GM21423 (cell line): ENCODE data around the gene QDPR.
"Not testable (repeated sequence)": the region's sequence is repeated elsewhere in the genome, so short reads cannot be mapped to it uniquely, and the experiment has no call there.

Experiments used
- ATAC-seq: cut with Tn5 transposase; IDR thresholded peaks from one replicate; pipeline ENCODE4 v1.9.1; 2021; ENCODE audit warnings: mild to moderate bottlenecking, moderate library complexity; ENCODE audit not compliant: unreplicated experiment

The QDPR gene

DNA sequence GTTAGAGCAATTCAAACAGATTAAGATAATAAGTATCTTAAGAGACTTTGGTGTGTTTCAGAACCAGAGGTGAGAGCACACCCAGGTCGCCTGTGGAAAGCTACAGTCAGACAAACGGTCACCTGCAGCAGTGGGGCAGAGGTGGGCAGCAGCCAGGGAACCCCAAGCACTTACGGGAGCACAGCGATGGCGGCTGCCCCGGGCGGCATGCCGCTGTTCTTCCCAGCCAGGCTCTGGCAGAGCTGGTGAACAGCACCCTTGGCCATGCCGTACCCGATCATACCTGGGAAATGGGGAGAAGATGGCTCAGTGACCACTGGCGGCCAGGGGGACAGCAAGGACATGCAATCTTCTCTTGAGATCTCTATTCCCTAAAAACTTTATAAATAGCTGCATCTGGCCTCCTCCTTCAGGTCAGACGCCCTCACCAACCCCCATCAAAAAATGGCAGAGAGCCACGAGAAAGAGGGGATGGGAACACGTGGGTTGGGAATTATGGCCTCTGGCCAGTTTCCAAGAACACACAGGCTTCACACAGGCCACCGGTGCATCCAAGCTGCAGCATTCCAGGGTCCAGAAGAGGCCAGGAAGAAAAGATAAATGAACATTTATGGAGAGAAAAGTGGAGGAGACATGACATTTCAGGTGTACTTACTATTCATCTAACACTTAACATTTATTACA, 19.7 kb downstream of the QDPR start:
- ATAC-seq: no peak

DNA sequence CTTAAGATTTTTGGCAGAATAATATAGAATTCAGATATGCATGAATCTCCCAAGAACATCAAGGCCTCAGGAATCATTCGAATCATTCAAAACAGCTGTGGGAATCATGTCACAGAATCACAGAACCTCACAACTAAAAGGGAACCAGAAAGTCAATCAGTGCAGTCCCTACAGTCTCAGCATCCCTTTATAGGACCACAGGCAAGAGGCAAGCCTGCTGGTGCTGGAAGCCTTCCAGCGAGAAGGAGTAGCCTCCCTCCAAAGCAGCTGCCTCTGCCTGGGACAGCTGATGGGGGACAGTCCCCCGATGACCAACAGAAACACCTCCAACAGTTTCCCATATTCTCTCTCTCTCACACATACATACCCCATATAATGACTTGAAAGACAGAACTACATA, 20.7 kb downstream of the QDPR start:
- no peak for ATAC-seq

DNA sequence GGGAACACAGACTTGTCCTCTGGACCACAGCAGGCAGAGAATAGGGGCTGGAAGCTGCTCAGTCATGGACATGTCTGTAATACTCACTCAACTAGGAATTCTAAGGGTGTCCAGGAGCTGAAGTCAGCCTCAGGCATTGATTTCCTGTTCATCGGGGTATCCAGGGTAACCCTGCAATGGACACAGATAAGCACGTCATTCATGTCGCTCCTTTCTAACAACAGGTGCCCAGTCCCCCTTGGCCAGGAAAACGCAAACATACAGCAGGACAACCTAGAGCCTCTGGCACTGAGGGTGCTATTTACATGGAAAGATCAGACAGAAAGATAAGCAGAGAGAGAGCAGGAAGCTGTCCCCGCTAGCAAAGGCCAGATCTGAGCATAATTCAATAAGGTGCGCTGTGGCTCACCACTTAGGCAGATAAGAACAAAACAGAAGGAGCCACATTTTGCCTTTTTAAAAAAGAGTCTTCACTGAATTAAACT, 21.3 kb downstream of the QDPR start:
- no peak for ATAC-seq

DNA sequence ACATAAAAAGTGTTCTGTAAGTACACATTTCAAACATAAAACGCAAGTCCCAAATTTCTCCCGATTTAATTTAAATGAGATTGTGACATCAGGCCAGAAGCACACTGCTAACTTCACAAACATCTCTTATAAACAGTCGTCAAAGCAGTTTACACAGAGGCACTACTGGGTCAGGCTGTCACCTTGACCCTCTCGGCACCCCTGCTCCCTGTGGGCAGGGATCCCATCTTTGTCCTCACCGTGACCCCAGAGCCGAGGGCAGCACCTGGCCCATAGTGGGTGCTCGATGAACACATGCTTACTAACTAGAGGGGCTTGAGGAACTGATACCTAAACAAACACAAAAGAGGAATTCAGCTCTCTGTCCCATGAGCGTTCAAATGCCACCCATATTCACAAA, 22.2 kb downstream of the QDPR start:
- no peak for ATAC-seq

DNA sequence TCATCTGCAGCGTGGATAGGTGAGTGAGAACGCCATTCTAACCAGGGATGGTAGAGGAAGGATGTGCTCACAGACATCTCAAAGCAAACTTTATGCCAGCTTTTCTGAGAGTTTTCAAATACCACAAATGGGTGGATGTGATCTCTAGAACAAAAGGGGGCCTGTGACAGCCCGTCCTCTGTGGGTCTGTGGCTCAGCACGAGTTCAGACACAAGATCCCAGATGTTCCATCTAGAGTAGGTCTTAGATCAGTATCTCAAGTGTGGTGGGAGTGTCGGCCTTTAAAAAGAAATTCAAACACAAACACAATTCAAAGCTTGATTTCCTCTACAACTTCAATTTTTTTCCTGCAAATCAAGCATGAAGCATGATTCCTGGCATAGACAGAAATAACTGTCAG, 22.8 kb downstream of the QDPR start:
- no peak for ATAC-seq

DNA sequence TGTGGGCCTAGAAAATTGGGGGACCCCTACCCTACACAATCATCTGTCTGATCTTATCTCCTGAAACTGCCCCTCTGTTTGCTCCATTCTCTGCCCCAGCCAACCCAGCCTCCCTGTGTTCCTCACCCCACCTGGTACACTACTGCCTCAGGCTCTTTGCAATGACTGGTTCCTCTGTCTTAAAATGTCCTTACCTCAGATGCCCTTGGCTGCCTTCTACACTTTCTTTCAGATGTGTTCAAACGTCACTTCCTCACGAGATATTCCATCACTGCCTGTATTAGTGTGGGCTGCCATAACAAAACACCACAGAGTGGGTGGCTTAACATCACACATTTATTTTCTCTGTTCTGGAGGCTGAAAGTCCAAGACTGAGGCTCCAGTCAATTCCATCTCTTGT, 29.2 kb downstream of the QDPR start:
- no peak for ATAC-seq

DNA sequence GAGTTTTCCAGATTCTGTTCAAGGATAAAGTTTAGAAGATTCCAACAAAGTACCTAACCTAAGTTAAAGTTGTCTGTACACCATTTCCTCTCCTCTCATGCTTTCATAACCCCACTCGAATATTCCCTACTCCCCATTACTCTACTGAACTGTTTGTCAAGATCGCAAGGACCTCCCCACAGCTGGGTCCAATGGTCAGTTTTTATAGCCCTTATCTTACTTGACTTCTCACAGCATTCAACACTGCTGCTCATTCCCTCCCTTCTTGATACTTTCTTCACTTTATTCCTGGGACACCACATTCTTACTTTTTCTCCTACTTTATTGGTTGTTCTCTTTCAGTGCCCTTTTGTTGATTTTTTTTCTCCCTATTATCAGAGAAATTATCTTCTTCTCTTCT, 30.9 kb downstream of the QDPR start:
- ATAC-seq: no peak

DNA sequence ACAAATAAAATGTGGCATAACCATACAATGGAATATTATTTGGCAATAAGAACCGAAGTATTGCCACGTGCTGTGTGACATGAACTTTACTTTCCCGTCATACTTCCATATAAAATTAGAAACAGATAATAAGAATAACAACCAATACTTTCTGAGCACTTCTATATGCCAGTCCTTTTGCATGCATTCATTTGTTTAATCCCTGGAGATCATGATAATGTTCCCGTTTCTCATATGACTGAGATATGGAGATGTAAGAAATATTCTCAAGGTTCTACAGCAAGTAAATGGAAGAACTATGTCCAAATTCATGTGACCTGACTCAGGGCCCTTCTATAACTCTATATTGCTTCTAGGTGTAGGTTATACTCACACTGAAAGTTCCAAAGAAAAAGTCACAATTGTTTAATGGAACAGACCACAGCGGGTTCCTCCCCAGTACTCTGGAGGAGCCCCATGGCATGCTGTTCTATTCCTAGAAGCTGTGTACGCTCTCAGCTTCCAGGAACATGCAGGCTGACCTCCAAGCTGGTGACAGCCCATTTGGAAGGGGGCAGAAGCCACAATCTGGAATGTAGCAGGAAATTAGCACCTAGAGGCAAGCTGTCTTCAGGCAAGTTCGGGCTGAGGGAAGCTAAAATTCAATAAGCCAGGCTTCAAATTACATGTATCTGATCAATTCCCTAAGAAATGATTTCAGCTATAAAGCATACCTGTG, 31.5 kb downstream of the QDPR start:
- no peak for ATAC-seq

DNA sequence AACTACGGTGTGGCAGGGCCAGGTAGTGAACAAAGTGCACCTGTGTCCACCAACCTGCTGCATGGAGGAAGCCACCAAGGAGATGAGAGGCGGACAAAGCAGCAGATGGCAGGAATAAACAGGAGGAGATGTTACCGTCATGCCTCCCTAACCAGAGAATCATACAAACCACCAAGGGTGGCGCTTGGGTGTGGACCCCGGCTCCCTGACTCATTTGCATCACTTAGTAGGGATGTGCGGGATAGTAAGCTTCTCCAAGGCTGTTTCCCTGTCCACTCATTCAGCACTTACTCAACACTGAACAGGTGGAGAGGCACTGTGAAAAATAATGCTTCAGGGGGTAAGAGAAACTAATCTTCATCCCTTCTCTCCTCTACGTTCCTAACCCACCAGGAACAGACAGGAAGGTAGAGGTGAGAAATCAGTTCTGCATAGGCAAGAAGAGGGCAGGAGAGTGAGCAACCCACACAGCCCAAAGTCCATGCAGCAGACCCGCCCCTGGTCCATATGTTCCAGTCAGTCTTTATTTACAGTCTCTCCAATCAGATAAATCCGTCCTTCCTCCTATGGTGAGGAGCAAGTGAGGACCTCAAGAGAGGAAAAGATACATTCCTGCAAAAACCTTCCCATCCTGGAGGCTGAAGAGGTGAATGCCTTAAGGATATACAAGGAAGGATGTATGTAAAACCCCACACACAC, 34.0 kb downstream of the QDPR start:
- no peak for ATAC-seq

DNA sequence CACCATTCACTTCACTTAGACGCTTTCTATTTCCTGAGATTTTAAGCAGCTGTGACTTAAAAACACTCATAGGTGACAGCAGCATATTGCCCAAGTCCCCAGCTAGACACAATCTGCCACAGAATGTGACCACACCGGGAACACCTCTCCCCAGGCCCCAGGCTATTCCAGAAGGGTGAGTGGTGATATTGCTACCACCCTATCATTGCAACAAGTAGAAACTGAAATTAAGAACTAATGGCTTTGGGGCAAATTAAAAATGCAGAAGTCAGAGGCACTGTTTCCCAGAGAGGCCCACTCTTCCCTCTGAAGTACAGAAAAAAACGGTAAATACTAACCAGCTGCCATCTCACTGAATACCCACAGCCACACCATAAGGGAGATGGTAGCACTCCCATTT, 35.0 kb downstream of the QDPR start:
- no peak for ATAC-seq

DNA sequence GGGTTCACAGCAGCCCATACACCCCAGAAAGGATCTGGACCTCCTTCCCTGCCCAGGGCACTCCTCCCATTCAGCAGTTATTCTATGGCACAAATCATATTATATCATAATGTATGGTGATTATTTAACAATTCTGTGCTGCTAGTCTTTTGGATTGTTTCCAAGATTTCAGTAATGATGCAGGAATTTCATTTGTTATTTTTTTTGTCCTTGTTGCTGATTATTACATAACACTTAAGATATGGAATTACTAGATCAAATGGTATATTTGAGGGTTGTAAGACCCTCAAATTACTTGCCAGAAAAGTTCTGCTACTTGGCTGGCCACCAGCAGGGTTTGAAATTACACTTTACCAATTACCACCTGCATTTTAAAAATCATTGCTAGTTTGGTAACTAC, 36.4 kb downstream of the QDPR start:
- ATAC-seq: no peak

DNA sequence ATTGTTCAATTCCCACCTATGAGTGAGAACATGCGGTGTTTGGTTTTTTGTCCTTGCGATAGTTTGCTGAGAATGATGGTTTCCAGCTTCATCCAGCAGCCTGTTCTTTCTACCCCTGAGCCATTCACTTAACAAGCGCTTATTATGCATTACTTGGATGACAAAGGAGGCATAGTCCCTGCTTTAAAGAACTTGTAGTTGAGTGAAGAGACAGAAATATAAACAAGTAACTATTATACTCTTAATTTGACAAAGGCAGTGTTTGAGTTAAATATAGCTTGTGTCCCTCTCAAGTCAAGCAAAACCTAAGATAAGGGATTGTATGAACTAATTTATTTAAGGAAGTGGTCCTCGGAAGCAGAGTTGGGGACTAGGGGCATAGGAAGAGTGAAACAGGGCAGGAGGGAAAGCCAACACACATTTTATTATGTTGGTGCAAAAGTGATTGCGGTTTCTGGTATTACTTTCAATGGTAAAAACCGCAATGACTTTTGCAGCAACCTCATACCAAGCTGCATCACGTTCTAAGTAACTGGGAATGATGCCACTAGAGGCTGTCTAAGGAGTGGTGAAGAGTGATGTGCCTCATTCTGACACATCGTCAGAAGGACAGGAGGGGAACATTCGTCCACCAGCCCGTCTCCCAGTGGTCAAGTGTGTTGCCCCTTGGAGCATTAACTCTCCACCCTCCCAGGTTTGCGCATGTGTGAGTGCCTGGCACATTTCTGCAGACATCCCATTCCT, 41.8 kb downstream of the QDPR start:
- ATAC-seq: no peak

DNA sequence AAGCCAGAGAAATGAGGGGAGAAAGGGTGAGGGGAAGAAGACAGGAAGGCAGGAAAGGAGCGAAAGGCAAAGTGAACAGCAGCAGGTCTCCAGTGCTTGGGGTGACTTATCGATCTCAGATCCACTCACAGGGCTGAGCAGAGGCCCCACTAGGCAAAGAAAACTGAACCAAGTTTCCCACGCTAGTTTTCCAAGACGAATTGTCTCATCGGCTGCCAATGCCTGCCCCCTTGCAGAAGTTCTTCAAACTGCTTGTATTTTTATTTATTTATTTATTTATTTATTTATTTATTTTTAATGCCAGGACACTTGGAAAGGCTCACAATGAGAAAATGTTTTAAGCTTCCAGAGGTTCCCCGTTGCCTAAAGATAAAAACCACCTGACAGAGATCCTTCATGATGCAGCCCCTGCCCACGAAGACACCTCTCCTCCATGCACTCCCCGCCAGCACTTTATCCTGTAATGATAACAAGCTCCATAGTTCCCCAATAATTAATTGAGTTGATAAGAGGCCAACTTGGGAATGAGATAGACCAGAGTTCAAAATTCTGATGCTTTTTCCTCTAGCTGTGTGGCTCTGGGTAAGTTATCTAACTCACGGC, 43.2 kb downstream of the QDPR start:
- no peak for ATAC-seq

DNA sequence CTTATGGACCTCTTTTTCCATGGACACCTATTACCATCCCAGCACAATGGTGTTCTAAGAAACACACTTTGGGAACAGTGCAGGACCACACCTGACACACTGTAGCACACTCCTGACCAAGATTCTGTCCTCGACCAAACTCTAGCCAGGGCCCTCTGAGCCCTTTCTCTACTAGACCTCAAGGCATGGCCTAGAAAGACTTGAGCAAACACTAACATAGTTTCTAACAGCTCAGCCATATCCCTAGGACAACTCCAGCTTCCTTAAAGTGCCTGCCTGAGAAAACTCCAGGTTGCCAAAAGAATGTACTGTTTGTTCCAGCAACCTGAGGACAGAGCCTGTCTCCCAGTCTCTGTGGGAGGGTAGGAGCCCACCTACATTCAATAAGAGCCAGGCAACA, 48.3 kb downstream of the QDPR start:
- ATAC-seq: no peak

DNA sequence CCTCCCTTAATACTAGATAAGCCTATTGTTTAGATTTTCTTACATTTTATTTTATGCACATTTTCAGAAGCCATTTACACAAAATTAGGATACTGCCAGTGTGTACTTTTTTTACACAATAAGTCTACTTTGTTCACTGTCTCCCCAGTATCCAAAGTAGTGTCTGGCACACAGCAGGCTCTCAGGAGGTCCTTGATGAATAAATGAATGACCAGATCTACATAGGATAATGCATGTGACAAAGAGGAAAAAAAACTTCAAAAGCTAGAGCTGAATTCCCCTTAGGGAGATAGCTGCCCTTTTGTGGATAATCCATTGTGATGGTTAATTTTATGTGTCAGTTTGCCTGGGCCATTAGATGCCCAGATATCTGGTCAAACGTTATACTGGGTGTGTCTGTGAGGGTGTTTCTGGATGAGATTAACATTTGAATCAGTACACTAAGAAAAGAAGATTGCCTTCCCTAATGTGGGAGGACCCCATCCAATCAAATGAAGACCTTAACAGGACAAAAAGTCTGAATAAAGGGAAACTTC, 61.6 kb downstream of the QDPR start:
- ATAC-seq: no peak

DNA sequence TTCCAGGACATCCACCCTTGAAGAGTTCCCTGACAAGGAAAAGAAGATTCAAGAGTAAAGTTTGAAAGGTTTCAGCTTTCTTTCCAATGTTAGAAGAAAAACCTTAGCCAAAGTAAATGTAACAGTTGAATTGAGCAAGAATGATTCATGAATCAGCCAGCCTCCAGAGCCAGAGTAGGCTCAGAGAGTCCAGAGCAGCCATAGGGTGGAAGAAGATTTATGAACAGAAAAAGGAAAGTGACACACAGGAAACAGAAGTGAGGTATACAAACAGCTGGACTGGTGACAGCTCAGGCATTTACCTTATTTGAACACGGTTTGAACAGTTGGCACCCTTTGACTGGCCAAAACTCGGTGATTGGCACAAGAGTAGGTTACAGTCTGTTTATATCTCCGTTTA, 63.2 kb downstream of the QDPR start:
- no peak for ATAC-seq

DNA sequence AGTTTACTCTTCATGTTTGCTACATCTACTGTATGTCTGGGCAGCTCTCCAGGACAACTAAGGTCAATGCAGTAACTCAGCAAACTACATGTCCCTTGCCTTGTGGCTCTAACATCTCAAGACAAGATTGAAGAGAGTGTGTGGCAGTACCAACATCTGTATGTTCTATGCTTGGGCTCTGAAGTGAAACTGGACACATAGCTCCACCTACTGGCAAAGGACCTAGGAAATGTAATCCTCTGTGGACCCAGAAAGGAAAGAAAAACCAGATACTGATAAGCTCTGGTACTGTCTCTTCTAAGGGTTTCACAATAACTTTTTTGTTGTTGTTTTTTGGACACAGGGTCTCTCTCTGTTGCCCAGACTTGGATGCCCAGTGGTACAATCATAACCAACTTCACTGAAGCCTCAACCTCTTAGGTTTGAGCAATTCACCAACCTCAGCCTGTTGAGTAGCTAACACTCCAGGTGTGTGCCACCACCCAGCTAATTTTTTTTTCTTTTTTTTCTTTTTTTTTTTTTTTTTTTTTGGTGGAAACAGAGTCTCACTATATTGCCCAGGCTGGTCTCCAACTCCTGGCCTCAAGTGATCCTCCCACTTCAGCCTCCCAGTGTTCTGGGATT, 64.1 kb downstream of the QDPR start:
- ATAC-seq: peak; percentile 89

DNA sequence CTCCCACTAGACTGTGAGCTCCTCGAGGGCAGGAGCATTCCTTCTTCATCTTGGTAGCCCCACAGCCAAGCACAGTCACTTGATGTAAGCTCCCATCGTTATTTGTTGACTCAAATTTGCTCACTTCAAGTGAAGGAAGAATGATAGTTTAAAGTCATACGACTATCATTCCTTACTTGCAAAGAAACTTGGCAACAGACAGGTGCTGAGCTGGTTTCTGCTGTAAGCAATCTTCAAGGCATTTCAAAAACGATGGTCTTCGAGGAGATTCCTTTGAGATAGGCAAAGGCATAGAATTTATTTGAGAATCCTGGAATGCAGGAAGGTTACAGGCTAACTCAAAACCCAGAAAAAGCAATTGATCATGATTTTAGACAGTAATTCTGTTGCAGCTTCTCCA, 64.8 kb downstream of the QDPR start:
- no peak for ATAC-seq

DNA sequence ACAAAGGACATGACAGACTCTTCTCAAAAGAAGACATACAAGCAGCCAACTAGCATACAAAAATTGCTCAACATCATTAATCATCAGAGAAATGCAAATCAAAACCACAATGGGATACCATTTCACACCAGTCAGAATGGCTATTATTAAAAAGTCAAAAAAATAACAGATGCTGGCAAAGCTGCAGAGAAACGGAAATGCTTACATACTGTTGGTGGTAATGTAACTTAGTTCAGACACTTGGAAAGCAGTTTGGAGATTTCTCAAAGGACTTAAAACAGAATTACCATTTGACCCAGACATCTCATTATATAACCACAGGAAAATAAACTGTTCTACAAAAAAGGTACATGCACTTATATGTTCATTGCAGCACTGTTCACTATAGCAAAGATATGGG, 69.4 kb downstream of the QDPR start:
- ATAC-seq: not testable (repeated sequence)

DNA sequence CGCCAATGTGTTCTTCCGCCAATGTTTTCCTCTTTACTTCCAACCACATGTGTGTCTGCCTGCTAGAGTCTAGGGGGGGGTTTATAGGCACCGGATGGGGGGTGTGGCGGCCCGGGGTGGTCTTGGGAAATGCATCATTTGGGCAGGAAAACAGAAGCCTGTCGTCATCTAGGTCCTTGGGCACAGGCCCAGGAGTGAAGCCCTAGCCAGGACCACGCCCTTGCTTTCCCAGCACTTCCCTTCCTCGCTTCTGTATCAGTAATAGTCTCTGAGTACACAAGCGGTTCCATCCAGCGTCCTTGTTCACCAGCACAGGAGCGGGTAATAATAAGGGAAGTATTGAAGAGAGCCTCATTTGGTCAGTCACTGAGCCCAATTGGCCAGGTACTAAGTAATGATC, 74.5 kb downstream of the QDPR start:
- no peak for ATAC-seq
